ENCODE results near the gene SMARCB1. TPM values are rescaled to one million over a fixed set of nuclear protein-coding genes. Genes with fewer than 3 reads are reported as not detected.

SMARCB1 gene
- total and polyA plus RNA-seq, 2 donors from 2014 or later, result 68.7 to 79.0 TPM

- FAIRE-seq, result no peak
Observed at GRCh38 chr22:23793326-23793725, 6.6 kb downstream of the SMARCB1 start.

DNA sequence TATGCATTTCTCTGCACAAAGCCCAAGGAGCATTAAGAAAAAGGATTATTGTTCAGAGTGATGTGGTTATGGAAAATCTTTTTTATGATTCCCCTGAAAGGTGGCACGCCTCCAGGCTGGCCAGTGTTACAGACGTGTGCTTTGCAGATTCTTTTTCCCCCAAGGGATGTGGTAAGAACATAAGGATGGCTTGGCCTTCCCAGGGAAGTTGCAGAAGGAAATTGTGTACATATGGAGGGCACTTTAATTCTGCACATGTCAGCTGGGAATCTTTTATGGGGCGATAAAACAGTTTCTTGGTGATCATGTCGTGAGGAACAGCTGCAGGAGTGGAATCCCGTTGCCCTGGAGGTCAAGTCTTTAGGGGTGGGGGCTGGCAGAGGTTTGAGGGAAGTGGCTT, 9.7 kb downstream of the SMARCB1 start:
- no peaks in the 10 kb centered on the region for H3K9me3 ChIP-seq (ENCODE audit: control insufficient read depth in 2 of 3, insufficient read depth in 1 of 3, low read length in 3 of 3)
- no peak overlapping the region for H3K9ac ChIP-seq (ENCODE audit: low read length in 3 of 3)
- H3K4me1 ChIP-seq (ENCODE audit: control insufficient read depth in 2 of 3, insufficient read depth in 2 of 3, low read depth in 1 of 3, low read length in 3 of 3), result peaks cover 0 to under 1% (median 0%) of the 10 kb centered on the region in 3 donors
- DNase-seq (peak in 1 of 5 donors; percentile 6), FAIRE-seq (no peak)
- intact Hi-C loops (cut with DNase I), result no loop called here
- H3K27me3 ChIP-seq (ENCODE audit: control insufficient read depth, insufficient read depth, low read length), result no peaks in the 10 kb centered on the region
- H3K36me3 ChIP-seq (ENCODE audit: control insufficient read depth in 2 of 3, insufficient read depth in 3 of 3, low read length in 3 of 3), result peaks cover 0 to 33% (median 24%) of the 10 kb centered on the region in 3 donors
- no peak overlapping the region for H3K4me3 ChIP-seq (ENCODE audit: low read length in 3 of 3)
- H3K27ac ChIP-seq (ENCODE audit: low read depth in 2 of 2, low read length in 2 of 2), result no peak overlapping the region
- TF ChIP-seq CTCF (IDR thresholded peaks at IDR 0.05; ENCODE audit: borderline replicate concordance, extremely low read depth, insufficient read depth), result no peak

More at GRCh38 chr22:23793326-23793725, 6.6 kb downstream of the SMARCB1 start:
- Histone ChIP-seq H3K36me3 (ENCODE audit: control insufficient read depth in 2 of 3, insufficient read depth in 3 of 3, low read length in 3 of 3) (peaks cover 0 to 16% (median 11%) of the 10 kb centered on the region in 3 donors), H3K4me1 (ENCODE audit: control insufficient read depth in 2 of 3, insufficient read depth in 2 of 3, low read depth in 1 of 3, low read length in 3 of 3) (peaks cover 0 to 7% (median 5%) of the 10 kb centered on the region in 3 donors), H3K4me3 (ENCODE audit: low read length in 3 of 3) (no peak overlapping the region), H3K9me3 (ENCODE audit: control insufficient read depth in 2 of 3, insufficient read depth in 1 of 3, low read length in 3 of 3) (no peaks in the 10 kb centered on the region), H3K9ac (ENCODE audit: low read length in 3 of 3) (no peak overlapping the region), H3K27me3 (ENCODE audit: control insufficient read depth, insufficient read depth, low read length) (no peaks in the 10 kb centered on the region), H3K27ac (ENCODE audit: low read depth in 2 of 2, low read length in 2 of 2) (no peak overlapping the region)
- peak in 1 of 5 donors; percentile 43 for DNase-seq
- intact Hi-C loops (cut with DNase I), result no loop called here
- no peak for TF ChIP-seq CTCF (IDR thresholded peaks at IDR 0.05; ENCODE audit: borderline replicate concordance, extremely low read depth, insufficient read depth)

DNA sequence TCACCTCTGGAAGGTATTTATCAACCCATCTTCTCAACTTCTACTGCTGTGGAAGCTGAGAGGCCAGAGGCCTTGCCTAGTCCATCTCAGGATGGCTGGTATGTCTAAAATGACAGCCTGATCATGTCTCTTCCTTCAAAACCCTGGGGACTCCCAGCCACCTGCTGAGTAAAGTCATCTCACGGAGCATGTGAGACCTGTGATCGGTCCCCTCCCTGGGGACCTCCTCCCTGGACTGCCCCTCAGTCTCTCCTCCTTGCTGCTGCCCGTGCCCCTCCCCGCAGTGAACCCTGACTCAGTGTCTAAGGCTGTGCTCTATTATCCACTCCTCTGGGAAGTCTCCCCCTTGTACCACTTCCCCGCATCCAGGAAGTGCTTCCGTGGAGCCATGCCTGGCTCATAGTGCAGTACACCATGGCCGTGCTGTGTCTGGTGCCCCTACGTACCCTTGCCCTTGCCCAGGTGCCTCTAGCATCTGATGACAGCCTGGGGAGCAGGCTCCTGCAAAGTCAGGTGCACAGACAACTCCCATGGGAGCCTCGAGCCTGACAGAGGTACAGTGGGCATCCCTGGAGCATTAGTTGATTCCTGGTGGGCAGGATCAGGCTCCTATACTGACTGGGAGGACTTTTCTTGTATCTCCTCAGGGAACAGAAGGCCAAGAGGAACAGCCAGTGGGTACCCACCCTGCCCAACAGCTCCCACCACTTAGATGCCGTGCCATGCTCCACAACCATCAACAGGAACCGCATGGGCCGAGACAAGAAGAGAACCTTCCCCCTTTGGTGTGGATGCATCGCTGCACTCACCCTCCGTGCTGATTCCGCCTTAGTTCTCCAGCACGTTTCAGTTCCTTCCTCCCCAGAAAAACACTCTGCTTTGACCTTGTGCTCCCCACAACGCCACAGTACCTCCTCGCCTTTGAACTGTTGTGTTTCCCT, 13.8 kb downstream of the SMARCB1 start:
- Histone ChIP-seq H3K4me1 (ENCODE audit: control insufficient read depth in 2 of 3, insufficient read depth in 2 of 3, low read depth in 1 of 3, low read length in 3 of 3) (no peaks in the 10 kb centered on the region), H3K4me3 (ENCODE audit: low read length in 3 of 3) (no peak overlapping the region), H3K9ac (ENCODE audit: low read length in 3 of 3) (no peak overlapping the region), H3K36me3 (ENCODE audit: control insufficient read depth in 2 of 3, insufficient read depth in 3 of 3, low read length in 3 of 3) (peaks cover 2 to 54% (median 33%) of the 10 kb centered on the region in 3 donors), H3K27ac (ENCODE audit: low read depth in 2 of 2, low read length in 2 of 2) (no peak overlapping the region), H3K9me3 (ENCODE audit: control insufficient read depth in 2 of 3, insufficient read depth in 1 of 3, low read length in 3 of 3) (no peaks in the 10 kb centered on the region), H3K27me3 (ENCODE audit: control insufficient read depth, insufficient read depth, low read length) (no peaks in the 10 kb centered on the region)
- FAIRE-seq (no peak), DNase-seq (peak in 1 of 5 donors; percentile 52)
- no peak for TF ChIP-seq CTCF (IDR thresholded peaks at IDR 0.05; ENCODE audit: borderline replicate concordance, extremely low read depth, insufficient read depth)
- intact Hi-C loops (cut with DNase I), result no loop called here
